SIG-M5 treated with dmso at 0.1 percent for 504 hours (cell line): Measurements from ENCODE around the gene AFAP1L1.
"Not testable (repeated sequence)": the region's sequence is repeated elsewhere in the genome, so short reads cannot be mapped to it uniquely, and the experiment has no call there.

ENCODE experiments used
- DNase-seq: peaks from one replicate; lab custom pipeline; 2025; ENCODE audit not compliant: unreplicated experiment; lab: John Stamatoyannopoulos, UW

AFAP1L1 gene

GRCh38 chr5:149387081-149387631, 115.5 kb downstream of the AFAP1L1 start:
- no peak for DNase-seq

GRCh38 chr5:149387982-149388381, 116.3 kb downstream of the AFAP1L1 start:
- DNase-seq = no peak

DNA sequence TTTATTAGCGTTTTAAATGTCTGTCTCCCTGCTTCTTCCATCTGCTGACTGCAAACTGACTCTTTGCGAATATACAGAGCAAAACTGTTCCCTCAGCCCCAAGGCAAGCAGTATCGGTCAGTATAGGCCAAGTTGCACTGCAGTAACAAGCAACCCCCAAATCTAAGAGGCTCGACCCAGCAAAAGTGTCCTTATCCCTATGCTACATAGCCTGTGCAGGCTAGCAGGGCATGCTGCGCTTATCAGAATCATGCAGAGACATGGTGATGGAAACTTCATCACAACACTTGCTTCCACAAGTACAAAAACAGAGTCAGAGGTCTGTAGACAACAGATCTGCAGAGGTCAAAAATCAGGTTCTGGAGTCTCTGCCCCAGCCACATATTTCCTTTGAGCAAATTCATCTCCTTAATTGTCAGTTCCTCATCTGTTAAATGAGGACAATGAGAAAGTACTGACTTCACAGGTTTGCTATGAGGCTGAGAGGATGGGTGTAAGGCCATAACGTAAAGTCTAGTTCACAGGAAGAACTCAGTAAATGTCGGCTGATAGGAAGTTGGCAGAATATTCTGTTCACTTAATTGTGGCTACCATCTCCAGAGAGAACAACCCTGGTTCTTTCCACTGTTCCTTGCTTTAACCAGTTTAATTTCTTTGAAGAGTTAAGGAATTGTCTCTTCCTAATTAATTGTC, 117.0 kb downstream of the AFAP1L1 start:
- DNase-seq = no peak

DNA sequence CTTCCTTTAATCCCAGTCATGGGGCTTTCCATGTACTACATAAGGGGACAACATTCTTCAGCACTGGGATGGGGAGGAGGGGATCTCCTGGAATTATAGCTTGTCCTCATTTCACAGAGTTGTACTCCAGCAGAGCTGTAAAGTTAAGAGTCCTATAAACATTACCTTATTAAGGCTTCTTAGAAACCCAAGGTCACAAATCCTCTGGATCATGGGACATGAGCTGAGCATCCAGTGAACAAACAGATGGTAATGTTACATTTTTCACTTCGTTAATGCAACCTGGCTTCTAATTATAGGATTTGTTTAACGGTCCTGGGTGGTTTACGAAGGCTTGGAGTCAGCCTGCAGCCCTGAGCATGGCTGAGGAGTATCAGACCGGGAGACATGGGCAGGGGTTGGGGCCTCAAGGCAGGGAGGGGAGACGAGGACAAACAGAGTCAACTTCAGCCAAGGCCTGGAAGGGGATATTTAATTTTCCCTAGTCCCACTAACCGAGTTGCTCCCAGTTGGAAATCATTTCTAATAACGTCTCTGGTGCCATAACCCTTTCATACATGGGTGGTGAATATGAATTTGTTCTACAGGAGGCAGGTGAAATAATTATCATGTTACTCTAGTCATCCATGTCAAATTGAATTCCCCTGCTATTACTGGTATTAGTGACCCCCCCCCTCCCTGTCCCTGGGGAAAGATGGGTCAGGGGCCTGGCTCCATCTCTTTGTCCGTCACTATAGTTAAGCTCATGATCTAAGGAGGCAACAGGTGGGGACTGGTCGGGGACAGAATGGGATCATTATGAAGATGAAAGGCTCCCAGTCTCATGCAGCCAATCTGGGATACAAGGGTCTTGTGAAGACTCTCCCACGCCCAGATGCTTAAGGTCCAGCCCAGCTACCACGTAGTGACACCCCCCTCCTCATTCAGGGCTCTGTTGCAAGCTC, 118.2 kb downstream of the AFAP1L1 start:
- no peak for DNase-seq

- not testable (repeated sequence) for DNase-seq
Observed at GRCh38 chr5:149391076-149391475, 119.4 kb downstream of the AFAP1L1 start.
